H1 (cell line): ENCODE measurements around the gene NPR2. TPM values are rescaled to one million over a fixed set of nuclear protein-coding genes. Genes with fewer than 3 reads are reported as not detected.

Source experiments
- CHD1 ChIP-seq: IDR thresholded peaks from 2 replicates; pipeline ENCODE4 v1.6.1; 2012; ENCODE audit warnings: low read depth, low read length, improper control_type of control experiment
- FOSL1 ChIP-seq: IDR thresholded peaks from 2 replicates; pipeline ENCODE4 v1.6.1; 2011; ENCODE audit warnings: mild to moderate bottlenecking, low read depth, low read length, moderate library complexity; ENCODE audit not compliant: insufficient read depth
- GTF2F1 ChIP-seq: IDR thresholded peaks from 2 replicates; pipeline ENCODE4 v1.6.1; 2012; ENCODE audit warnings: low read depth, low read length, improper control_type of control experiment, borderline replicate concordance
- JUND ChIP-seq: IDR thresholded peaks from 2 replicates; pipeline ENCODE4 v1.6.1; 2011; ENCODE audit warnings: mild to moderate bottlenecking, improper control_type of control experiment, low read length
- YY1 ChIP-seq: IDR thresholded peaks from 2 replicates; pipeline ENCODE4 v1.6.1; 2011; ENCODE audit warnings: low read depth, mild to moderate bottlenecking, low read length
- polyA plus RNA-seq, 7 experiments: library from polyadenylated mRNA; depleted of rRNA in 3 of 7; stranded (reverse) in 5 of 7; unstranded in 2 of 7; fragments of >200 nt in 5 of 7; fragments of 200-250 nt in 2 of 7; gene quantifications; 1 replicate in 5 of 7; 2 replicates in 1 of 7; 4 replicates in 1 of 7; pipeline versions ENCODE4 v1.2.1 to v1.2.3, GENCODE V29; 2011 to 2013; ENCODE audit warnings: missing spikeins in 2 of 7, mixed read lengths in 2 of 7
- total RNA-seq: library from RNA; stranded (reverse); fragmentation: NEBNext Ultra II Directional; extraction: Animal tissue kit (Norgen Biotek cat#: 25700); gene quantifications from 2 replicates; pipeline ENCODE4 v1.2.1, GENCODE V29; 2021

Gene NPR2
- total and polyA plus RNA-seq, 2 of the 8 experiments (the other 6 are each of a cell fraction or from before 2014, with no cell fraction given), result 11.0 to 17.0 TPM

DNA sequence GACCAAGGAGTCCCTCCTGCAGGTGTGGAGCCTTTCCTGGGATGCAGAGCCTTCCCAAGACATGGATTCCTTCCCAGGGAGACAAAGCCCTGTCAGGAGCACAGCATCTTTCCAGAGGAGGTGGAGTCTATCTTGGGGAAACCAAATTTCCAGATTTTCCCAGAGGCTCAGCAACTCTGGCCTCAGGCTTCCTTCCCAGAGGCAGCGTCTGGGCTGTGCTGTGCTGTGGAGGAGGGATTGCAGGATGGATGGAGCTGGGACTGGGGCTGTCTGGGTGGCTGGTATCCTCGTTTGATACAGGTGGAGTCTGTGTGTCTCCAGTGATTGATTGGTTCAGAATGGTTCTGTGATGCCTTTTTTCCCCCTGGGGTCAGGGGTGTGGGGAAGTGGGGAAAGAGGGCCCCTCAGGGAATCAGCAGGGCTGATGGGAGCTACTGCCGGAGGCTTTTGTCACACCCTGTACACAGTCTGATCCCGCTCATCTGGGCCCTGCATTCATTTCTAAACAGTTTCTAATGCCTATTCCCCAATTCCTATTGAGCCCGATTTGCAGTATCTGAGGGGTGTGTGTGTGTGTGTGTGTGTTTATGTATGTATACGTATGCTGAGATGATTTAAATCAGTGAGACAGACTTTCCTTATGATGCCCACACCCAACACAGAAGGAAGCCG is 62.8 kb downstream of the NPR2 start (continued):
- TF ChIP-seq FOSL1 (no peak), YY1 (no peak), JUND (no peak), GTF2F1 (no peak), CHD1 (no peak)
